CD4-positive, alpha-beta T cell (primary cell): ENCODE measurements around the gene SAMD10. TPM values are rescaled to one million over a fixed set of nuclear protein-coding genes. Genes with fewer than 3 reads are reported as not detected.
"Not testable (repeated sequence)": the region's sequence is repeated elsewhere in the genome, so short reads cannot be mapped to it uniquely, and the experiment has no call there.

Experiments used
- ATAC-seq: fragments of 200-7000 bp; cut with Tn5 transposase; one replicate; pipeline ENCODE4 v1.10.0; 2022; ENCODE audit warnings: mild to moderate bottlenecking; ENCODE audit not compliant: poor library complexity
- CTCF ChIA-PET: fragments of 350-600 bp; sonication (Branson Sonifier 250); formaldehyde crosslinking; loops from one replicate; lab custom pipeline; 2021; ENCODE audit warnings: antibody characterized with exemption, inconsistent platforms; lab: Charles Lee
- POLR2A ChIA-PET: fragments of 350-600 bp; sonication (Branson Sonifier 250); formaldehyde crosslinking; loops from one replicate; lab custom pipeline; 2021; ENCODE audit warnings: antibody characterized with exemption, inconsistent platforms; lab: Charles Lee
- DNase-seq, 14 experiments: peaks; one replicate each; pipeline ENCODE4 v3.0.0-alpha.2; 2013 to 2020; ENCODE audit warnings: mixed read lengths in 2 of 14
- H3K27ac ChIP-seq, 2 donors: one replicate each; pipeline versions ENCODE4 v1.5.1 to v1.7.0; 2013; ENCODE audit warnings: low read length in 2 of 2, low read depth in 1 of 2, mild to moderate bottlenecking in 1 of 2
- H3K27me3 ChIP-seq, 2 experiments: 1 replicate in 1 of 2; 2 replicates in 1 of 2; pipeline versions ENCODE4 v1.6.1 to v1.7.0; 2013; ENCODE audit warnings: low read length in 2 of 2, control low read depth in 1 of 2, mild to moderate bottlenecking in 1 of 2, moderate library complexity in 1 of 2; ENCODE audit not compliant: insufficient read depth in 2 of 2, control insufficient read depth in 1 of 2
- H3K36me3 ChIP-seq: one replicate; pipeline ENCODE4 v1.6.1; 2013; ENCODE audit warnings: low read length, control low read depth; ENCODE audit not compliant: insufficient read depth
- H3K4me1 ChIP-seq: one replicate; pipeline ENCODE4 v1.6.1; 2013; ENCODE audit warnings: low read length, control low read depth; ENCODE audit not compliant: insufficient read depth
- H3K4me3 ChIP-seq: one replicate; pipeline ENCODE4 v1.5.1; 2013; ENCODE audit warnings: mild to moderate bottlenecking, low read length, moderate library complexity
- H3K9me3 ChIP-seq, 2 experiments: 1 replicate in 1 of 2; 2 replicates in 1 of 2; pipeline versions ENCODE4 v1.6.1 to v1.7.0; 2013; ENCODE audit warnings: low read length in 2 of 2, mild to moderate bottlenecking in 2 of 2, control low read depth in 1 of 2, moderate library complexity in 1 of 2; ENCODE audit not compliant: control insufficient read depth in 1 of 2, insufficient read depth in 1 of 2
- H3K27ac Mint-ChIP-seq: one replicate; pipeline ENCODE4 v1.8.0; 2020; ENCODE audit warnings: mixed read lengths
- H3K27me3 Mint-ChIP-seq: one replicate; pipeline ENCODE4 v1.8.0; 2021; ENCODE audit warnings: mixed read lengths
- H3K36me3 Mint-ChIP-seq: one replicate; pipeline ENCODE4 v1.8.0; 2021; ENCODE audit warnings: low read depth, mixed read lengths
- H3K4me1 Mint-ChIP-seq: one replicate; pipeline ENCODE4 v1.8.0; 2021; ENCODE audit warnings: low read depth, mixed read lengths
- H3K4me3 Mint-ChIP-seq: one replicate; pipeline ENCODE4 v1.8.0; 2020; ENCODE audit warnings: mild to moderate bottlenecking, mixed read lengths
- H3K9me3 Mint-ChIP-seq: one replicate; pipeline ENCODE4 v1.8.0; 2020; ENCODE audit warnings: mixed read lengths
- CTCF ChIP-seq: fragments of 200-600 bp; IDR thresholded peaks from one replicate; pipeline ENCODE4 v1.8.0; 2022; ENCODE audit warnings: antibody characterized with exemption, mild to moderate bottlenecking
- intact Hi-C, 2 experiments: fragments of 100-400 bp; cut with DNase I in 1 of 2; cut with micrococcal nuclease in 1 of 2; formaldehyde crosslinking; loops; one replicate each; pipeline versions ENCODE4 v1.15.1 to v1.9.0; 2023 to 2025; cut with DNase I, micrococcal nuclease
- total RNA-seq, 174 experiments: library from RNA in 2 of 174; stranded (reverse) in 2 of 174; gene quantifications; one replicate each; pipeline ENCODE4 v1.2.3 and lab custom pipeline; 2021 to 2026

The SAMD10 gene
- total RNA-seq, 2 experiments from 2014 or later, result 12.0 to 12.1 TPM

GRCh38 chr20:63973636-63974401 lies 5.6 kb downstream of the SAMD10 start:
- CTCF ChIA-PET, result interaction anchor here (0.6 to 2.1 kb wide), 30 partner anchors 9 to 664 kb away, joined by 3 to 15 read pairs (median 4); partner anchors contain the start of genes ARFRP1, DNAJC5, TPD52L2 and UCKL1
- no peaks in the 10 kb centered on the region for H3K27me3 ChIP-seq
- H3K4me3 ChIP-seq, result no peak overlapping the region
- H3K27me3 Mint-ChIP-seq, result no peaks in the 10 kb centered on the region
- H3K9me3 Mint-ChIP-seq, result no peaks in the 10 kb centered on the region
- H3K36me3 Mint-ChIP-seq, result peaks cover 24% of the 10 kb centered on the region
- POLR2A ChIA-PET, result interaction anchor here (1.0 kb wide), 1 partner anchor 89 kb away, joined by 3 read pairs; no protein-coding TSS in a partner anchor
- H3K27ac Mint-ChIP-seq, result peak overlapping the region; percentile 58
- peaks cover 13% of the 10 kb centered on the region for H3K36me3 ChIP-seq
- peak overlapping the region; percentile 26 for H3K4me3 Mint-ChIP-seq
- H3K4me1 Mint-ChIP-seq, result peaks cover 56% of the 10 kb centered on the region
- intact Hi-C loops, result loop anchor here (1.0 to 10.0 kb wide), 7 partner anchors 65 to 477 kb away; partner anchors contain the start of genes ARFRP1 (in 1 of the 2) and ZGPAT (in 1 of the 2)
- peaks cover 0 to 4% of the 10 kb centered on the region in 2 experiments for H3K9me3 ChIP-seq
- TF ChIP-seq CTCF, result peak; percentile 98
- peak; percentile 62 to 89 (median 75) for DNase-seq
- peak overlapping the region in 1 of 2 donors; percentile 13 for H3K27ac ChIP-seq
- H3K4me1 ChIP-seq, result peaks cover 43% of the 10 kb centered on the region
- ATAC-seq, result peak; percentile 51

- Histone ChIP-seq H3K27ac (no peak overlapping the region), H3K36me3 (peaks cover 13% of the 10 kb centered on the region), H3K9me3 (peaks cover 0 to 4% of the 10 kb centered on the region in 2 experiments), H3K27me3 (no peaks in the 10 kb centered on the region), H3K4me1 (peaks cover 43% of the 10 kb centered on the region), H3K4me3 (no peak overlapping the region)
- H3K4me3 Mint-ChIP-seq, result peak overlapping the region; percentile 26
- H3K27me3 Mint-ChIP-seq, result no peaks in the 10 kb centered on the region
- ATAC-seq, result no peak
- intact Hi-C loops, result loop anchor here (2.0 to 10.0 kb wide), 4 partner anchors 188 to 476 kb away; partner anchors contain the start of genes ARFRP1 (in 1 of the 2) and ZGPAT (in 1 of the 2)
- peak overlapping the region; percentile 58 for H3K27ac Mint-ChIP-seq
- POLR2A ChIA-PET, result no interaction called here
- CTCF ChIA-PET, result interaction anchor here (0.7 to 2.1 kb wide), 17 partner anchors 9 to 663 kb away, joined by 3 to 15 read pairs (median 4); partner anchors contain the start of genes ARFRP1, UCKL1 and ZGPAT
- H3K9me3 Mint-ChIP-seq, result no peaks in the 10 kb centered on the region
- no peak for DNase-seq
- no peak for TF ChIP-seq CTCF
- H3K4me1 Mint-ChIP-seq, result peaks cover 58% of the 10 kb centered on the region
- H3K36me3 Mint-ChIP-seq, result peaks cover 28% of the 10 kb centered on the region
Observed at GRCh38 chr20:63973160-63973479, 6.3 kb downstream of the SAMD10 start.

GRCh38 chr20:63972312-63973159 lies 6.9 kb downstream of the SAMD10 start:
- CTCF ChIA-PET, result interaction anchor here (1.2 to 1.8 kb wide), 4 partner anchors 9 to 663 kb away, joined by 3 to 15 read pairs (median 6); partner anchors contain the start of genes ARFRP1 and ZGPAT
- ATAC-seq (no peak), DNase-seq (peak in 2 of 14 experiments; percentile 5 to 33)
- TF ChIP-seq CTCF, result no peak
- Histone ChIP-seq H3K4me1 (peaks cover 39% of the 10 kb centered on the region), H3K27ac (no peak overlapping the region), H3K36me3 (peaks cover 17% of the 10 kb centered on the region), H3K4me3 (no peak overlapping the region), H3K27me3 (no peaks in the 10 kb centered on the region), H3K9me3 (peaks cover 0 to 5% of the 10 kb centered on the region in 2 experiments)
- Mint-ChIP-seq H3K36me3 (peaks cover 28% of the 10 kb centered on the region), H3K4me1 (peaks cover 55% of the 10 kb centered on the region), H3K9me3 (no peaks in the 10 kb centered on the region), H3K27me3 (no peaks in the 10 kb centered on the region), H3K27ac (peak overlapping the region; percentile 58), H3K4me3 (peak overlapping the region; percentile 89)
- intact Hi-C loops, result loop anchor here (2.0 to 10.0 kb wide), 4 partner anchors 188 to 476 kb away; partner anchors contain the start of genes ARFRP1 (in 1 of the 2) and ZGPAT (in 1 of the 2)
- POLR2A ChIA-PET, result no interaction called here

- Mint-ChIP-seq H3K36me3 (peaks cover 27% of the 10 kb centered on the region), H3K27ac (peak overlapping the region; percentile 58)
- CTCF ChIA-PET, result interaction anchor here (1.8 kb wide), 1 partner anchor 662 kb away, joined by 3 read pairs; no protein-coding TSS in a partner anchor
Observed at GRCh38 chr20:63971960-63972311, 7.5 kb downstream of the SAMD10 start.

More at GRCh38 chr20:63971960-63972311, 7.5 kb downstream of the SAMD10 start:
- not testable (repeated sequence) for H3K27ac ChIP-seq, ATAC-seq, H3K4me3 ChIP-seq, H3K9me3 Mint-ChIP-seq, DNase-seq, H3K27me3 Mint-ChIP-seq, H3K27me3 ChIP-seq
- peaks cover 23% of the 10 kb centered on the region for H3K36me3 ChIP-seq
- H3K4me1 ChIP-seq, result peaks cover 33% of the 10 kb centered on the region
- POLR2A ChIA-PET, result interaction anchor here (0.6 to 0.7 kb wide), 2 partner anchors 244 to 285 kb away, joined by 3 to 4 read pairs; no protein-coding TSS in a partner anchor
- Mint-ChIP-seq H3K4me1 (peaks cover 49% of the 10 kb centered on the region), H3K4me3 (peak overlapping the region; percentile 89)
- intact Hi-C loops, result loop anchor here (2.0 to 10.0 kb wide), 4 partner anchors 187 to 475 kb away; partner anchors contain the start of genes ARFRP1 (in 1 of the 2) and ZGPAT (in 1 of the 2)
- H3K9me3 ChIP-seq, result peaks cover 0 to 11% of the 10 kb centered on the region in 2 experiments
